ENCODE data around the gene HSPA4L. TPM values are rescaled to one million over a fixed set of nuclear protein-coding genes. Genes with fewer than 3 reads are reported as not detected.
A peak's percentile ranks its signal among the peaks of the same experiment; 100 is the strongest.

The HSPA4L gene
- total RNA-seq, 1 experiment from 2014 or later = 8.8 TPM

DNA sequence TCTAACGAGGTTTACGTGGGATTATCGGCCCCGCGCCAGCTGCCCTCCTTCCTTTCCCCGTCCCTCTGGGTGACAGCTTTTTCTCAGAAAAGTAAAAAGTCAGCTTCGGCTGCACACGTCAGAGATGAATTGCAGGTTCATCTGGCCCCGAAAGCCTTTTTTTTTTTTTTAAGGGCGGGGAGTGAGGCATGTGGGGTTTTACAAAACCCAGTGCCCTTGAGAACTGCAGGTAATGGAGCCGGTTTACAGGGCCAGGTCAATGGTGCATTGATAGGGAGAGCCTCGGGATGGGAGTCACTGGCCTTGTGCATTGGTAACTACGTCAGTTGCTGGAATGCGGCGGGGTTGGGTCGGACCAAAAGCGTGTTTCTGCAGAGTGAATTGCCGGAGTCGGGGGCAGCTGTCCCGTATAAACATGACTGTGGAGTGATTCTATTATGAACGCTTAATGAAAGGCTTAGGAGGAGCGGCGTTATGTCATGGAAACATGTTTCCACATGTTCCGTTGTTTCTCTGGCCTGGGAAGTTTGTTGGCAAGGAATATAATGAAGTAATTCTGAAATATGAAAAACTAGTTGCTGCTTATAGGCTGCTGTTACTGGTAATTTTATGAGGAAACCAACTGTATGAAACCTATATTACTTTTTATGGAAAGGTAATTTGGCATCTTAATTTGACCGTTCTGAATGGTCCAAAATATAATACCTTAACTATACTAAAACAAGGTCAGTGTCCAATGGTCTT lies 1.1 kb downstream of the HSPA4L start:
- DNase-seq (ENCODE audit: low read depth) = peak; percentile 3

- DNase-seq (ENCODE audit: low read depth) = no peak
Observed at GRCh38 chr4:127783955-127784770, 2.0 kb downstream of the HSPA4L start.

DNA sequence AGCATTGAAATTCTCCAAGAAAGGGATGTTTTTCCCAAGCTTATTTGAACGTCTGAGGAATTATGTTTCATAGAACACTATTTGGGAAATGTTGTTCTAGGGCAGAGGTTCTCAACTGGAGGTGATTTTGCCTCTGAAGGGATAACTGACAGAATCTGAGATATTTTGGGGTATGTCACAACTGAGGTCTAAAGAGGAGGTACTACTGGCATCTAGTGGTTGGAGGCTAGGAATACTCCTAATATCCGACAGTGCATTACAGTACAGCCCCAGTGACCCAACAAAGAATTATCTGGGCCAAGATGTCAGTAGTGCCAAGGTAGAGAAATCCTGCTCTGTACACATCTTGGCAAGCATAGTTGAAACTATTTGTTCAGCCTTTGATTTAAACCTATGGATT lies 6.4 kb downstream of the HSPA4L start:
- peak; percentile 8 for DNase-seq (ENCODE audit: low read depth)

- no peak for DNase-seq (ENCODE audit: low read depth)
Observed at GRCh38 chr4:127791391-127791790, 9.3 kb downstream of the HSPA4L start.

DNA sequence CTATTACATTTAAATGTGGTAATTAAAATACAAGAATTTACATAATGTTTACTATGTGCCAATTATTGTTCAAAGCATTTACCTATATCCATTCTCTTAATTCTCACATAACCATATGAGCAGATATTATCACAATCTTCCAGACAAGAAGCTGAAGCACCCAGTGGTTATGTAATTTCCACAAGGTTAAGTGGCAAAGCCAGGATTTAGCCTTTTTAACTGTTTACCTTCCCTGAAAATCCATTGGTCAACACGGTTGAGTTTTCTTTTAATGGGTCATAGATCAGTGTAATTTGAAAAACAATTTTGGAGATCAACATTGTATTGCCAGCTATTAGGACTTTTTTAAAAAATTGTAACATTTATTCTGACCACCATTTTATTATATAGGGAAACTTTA lies 11.4 kb downstream of the HSPA4L start:
- no peak for DNase-seq (ENCODE audit: low read depth)

DNA sequence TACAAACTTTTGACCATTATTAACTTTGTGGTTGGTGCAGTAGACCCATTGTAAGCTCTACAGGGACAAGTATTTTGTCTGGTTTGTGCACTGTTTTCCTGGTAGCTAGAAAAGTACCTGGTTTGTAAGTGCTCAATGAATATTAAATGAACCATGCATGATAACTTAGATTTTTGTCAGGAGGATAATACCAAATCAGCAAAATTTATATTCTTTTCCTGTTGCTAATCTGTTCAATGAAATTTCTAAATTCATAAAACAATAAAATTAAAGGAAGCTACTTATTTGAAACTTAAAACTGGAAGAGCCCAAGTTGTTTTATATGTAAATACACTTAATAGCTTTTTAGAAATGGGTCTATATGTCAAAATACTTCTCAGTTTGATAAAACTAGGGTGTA lies 17.6 kb downstream of the HSPA4L start:
- no peak for DNase-seq (ENCODE audit: low read depth)

GRCh38 chr4:127809173-127809800 lies 27.2 kb downstream of the HSPA4L start:
- DNase-seq (ENCODE audit: low read depth) = no peak

DNA sequence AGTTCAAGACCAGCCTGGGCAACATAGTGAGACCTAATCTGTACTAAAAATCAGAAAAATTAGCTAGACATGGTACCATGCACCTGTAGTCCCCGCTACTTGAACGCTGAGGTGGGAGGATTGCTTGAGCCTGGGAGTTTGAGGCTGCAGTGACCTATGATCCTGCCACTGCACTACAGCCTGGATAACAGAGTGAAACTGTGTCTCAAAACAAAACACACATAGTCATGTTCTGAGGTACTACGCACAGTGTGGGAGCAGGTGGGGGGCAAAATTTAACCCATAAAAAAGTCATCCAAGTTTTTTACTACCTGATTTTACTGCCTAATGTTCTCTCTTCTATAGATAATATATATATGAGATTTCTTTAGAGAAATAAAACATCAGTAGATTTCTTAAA lies 28.4 kb downstream of the HSPA4L start:
- DNase-seq (ENCODE audit: low read depth) = no peak

GRCh38 chr4:127822430-127822829 lies 40.3 kb downstream of the HSPA4L start:
- no peak for DNase-seq (ENCODE audit: low read depth)

- DNase-seq (ENCODE audit: low read depth) = no peak
Observed at GRCh38 chr4:127828121-127828520, 46.0 kb downstream of the HSPA4L start.

- DNase-seq (ENCODE audit: low read depth) = no peak
Observed at GRCh38 chr4:127829014-127829413, 46.9 kb downstream of the HSPA4L start.

DNA sequence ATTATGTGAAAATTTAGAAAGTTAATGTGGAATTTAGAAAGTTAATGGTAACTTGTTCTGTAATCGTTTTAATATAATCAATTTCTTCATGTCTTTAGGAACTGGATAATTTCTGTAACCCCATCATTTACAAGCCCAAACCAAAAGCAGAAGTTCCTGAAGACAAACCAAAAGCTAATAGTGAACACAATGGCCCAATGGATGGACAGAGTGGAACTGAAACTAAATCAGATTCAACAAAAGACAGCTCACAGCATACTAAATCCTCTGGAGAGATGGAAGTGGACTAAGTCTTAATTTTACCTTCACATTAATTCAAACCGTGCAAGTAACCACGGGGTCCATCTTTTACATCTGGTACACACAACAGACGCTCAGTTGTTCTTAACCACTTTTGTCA lies 50.5 kb downstream of the HSPA4L start:
- DNase-seq (ENCODE audit: low read depth) = no peak

- DNase-seq (ENCODE audit: low read depth) = no peak
Observed at GRCh38 chr4:127843704-127844600, 61.8 kb downstream of the HSPA4L start.

DNA sequence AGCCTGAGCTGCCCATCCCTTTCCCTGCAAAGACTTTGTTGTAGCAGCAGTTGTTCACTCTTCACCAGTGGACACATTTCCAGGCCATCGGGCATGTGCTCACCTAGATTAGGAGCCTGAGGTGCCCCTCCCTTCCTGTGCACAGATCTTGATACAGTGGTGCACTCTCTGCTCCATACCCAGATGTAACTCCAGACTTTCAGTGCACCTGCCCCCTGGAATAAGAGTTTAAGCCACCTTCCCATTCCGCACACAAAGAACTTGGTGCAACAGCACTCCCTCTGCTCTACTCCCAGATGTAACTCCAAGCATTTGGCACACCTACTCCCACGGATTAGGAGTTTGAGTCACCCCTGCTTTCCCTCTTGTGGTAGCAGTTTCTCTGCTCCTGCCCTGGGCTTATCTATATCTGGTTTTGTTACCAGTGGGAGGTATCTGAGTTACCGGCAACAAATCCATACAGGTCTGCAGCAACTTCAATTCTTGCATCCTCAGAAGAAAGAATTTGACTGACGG lies 62.5 kb downstream of the HSPA4L start:
- no peak for DNase-seq (ENCODE audit: low read depth)

DNA sequence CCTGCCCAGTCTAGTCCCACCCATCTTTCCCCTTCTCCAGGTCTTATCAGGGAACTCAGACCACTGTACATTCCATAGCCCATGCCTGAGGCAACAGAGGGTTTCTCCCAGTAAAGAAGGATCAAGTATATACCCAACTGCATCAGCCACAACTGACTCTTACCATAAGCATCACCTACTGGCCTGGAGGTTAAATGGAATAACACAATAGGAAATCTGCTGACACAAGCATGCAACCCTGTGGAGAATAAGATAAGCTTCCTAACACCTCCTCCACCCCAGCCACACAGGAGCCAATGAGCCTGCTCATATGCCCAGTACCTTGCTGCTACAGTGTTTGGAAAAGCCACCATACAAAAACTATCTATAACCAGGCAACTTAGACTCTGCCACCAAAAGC lies 63.9 kb downstream of the HSPA4L start:
- DNase-seq (ENCODE audit: low read depth) = no peak

- DNase-seq (ENCODE audit: low read depth) = no peak
Observed at GRCh38 chr4:127846765-127847164, 64.6 kb downstream of the HSPA4L start.

- peak; percentile 32 for DNase-seq (ENCODE audit: low read depth)
Observed at GRCh38 chr4:127849505-127850234, 67.5 kb downstream of the HSPA4L start.

DNA sequence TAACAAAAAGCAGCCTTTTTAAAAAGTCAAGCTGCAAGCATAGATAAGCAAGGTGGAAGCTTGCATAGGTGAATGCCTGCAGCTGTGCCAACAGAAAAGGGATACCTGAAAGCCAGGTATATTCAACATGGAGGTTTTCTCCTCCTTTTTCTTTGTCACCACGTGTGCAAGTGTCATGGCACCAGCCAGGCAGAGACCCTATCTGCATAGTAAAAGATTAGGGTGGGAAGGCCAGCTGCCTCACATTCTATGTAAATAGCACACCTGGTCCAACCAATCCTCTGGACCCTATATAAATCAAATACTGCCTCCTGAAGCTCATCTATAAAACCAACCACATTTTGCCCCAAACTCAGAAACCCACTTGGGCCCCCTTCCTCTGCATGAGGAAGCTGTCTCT lies 70.5 kb downstream of the HSPA4L start:
- no peak for DNase-seq (ENCODE audit: low read depth)

- DNase-seq (ENCODE audit: low read depth) = no peak
Observed at GRCh38 chr4:127856196-127856812, 74.2 kb downstream of the HSPA4L start.
